ENCODE data around the gene PARVA.

The PARVA gene

GRCh38 chr11:12560362-12560761, 183.0 kb downstream of the PARVA start:
- no peak for DNase-seq

DNA sequence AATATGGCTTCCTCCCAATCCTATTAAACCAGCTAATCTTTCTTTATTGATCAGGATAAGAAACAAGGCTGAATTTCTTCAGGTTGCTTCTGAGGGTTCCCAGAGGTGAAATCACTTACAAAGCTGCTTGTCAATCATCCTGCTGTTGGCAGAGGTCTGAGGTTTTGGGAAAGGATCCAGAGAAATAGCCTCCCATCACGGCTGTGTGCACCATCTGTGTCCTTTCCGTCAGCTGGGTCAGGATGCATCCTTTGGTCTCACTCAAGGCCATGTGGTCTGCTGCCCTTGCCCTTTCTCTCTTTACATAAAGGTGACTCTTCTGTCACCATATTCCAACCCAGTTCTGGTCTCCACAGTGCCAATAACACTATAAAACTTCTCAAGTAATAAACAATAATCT, 183.5 kb downstream of the PARVA start:
- DNase-seq: no peak

DNA sequence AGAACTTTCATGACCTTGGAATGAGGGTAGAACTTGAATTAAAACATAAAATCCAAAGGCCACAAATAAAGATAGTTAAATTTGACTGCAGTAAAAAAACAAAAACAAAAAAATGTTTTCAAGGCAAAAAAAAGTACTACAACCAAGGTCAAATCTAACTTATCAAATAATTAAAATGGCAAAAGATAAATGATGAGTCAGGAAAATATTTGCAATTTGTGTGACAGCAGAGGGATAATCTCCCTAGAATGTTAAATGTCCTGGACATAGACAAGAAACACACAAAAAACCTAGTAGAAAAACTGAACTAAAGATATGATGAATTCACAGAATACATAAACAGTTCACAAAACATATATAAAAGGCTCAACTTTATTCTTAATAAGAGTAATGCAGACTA, 186.6 kb downstream of the PARVA start:
- DNase-seq: no peak

- DNase-seq: no peak
These were observed 188.0 kb downstream of the PARVA start for GRCh38 chr11:12565406-12565805.

- peak; percentile 50 for DNase-seq
These were observed 190.5 kb downstream of the PARVA start for GRCh38 chr11:12567746-12568460.

- no peak for DNase-seq
These were observed 192.4 kb downstream of the PARVA start for GRCh38 chr11:12569499-12570425.

DNA sequence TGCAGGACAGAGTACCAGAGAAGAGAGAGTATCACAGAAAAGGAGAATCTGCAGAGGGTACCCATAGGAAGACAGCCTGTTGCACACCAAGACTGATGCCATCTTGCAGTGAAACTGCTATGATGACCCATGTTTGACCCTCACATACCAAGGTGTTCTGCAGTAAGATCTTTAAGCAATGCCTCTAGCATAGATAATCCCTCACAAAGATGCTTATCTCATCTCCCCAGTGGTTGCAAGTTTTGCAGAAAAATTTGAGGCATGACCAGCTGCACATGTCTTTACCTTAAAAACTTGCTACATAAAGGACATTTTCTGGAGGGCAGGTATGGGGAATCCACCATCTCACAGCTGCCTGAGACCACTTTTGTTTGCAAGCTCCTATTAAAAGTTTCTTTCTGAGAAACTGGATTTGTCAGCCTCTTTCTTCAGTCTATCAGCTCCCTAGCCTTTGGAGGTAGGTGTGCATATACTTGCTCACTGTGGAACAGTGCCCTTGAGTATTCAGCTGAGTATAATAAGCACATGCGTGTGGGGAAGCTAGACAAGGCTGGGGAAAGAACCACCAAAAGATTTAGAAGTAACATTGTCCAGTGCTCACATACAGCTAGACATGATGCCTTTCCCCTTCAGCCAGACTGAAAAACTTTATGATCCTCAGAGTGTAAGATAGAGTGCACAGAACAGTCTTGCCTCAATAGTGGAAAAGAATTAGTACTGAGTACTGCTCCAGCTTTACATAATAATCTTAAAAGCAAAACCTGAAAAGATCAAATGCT, 196.5 kb downstream of the PARVA start:
- no peak for DNase-seq

- DNase-seq: no peak
These were observed 200.6 kb downstream of the PARVA start for GRCh38 chr11:12577725-12578644.

DNA sequence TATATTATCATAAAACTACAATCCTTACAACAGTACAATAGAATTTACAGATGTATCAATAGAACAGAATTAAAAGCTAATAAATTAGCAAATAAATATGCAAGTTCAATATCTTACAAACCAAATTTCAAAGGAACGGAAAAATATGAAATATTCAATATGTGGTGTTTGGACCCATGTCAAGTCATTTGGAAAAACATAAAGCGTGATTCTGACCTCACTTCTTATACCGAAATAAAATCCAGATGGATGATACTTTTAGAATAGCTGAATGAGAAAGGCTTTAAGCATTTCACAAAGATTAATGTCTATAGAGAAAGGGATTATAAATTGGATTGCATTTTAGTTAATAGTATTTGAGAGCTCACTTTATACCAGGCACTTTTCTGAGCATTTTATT, 204.0 kb downstream of the PARVA start:
- DNase-seq: no peak

GRCh38 chr11:12581923-12582322, 204.6 kb downstream of the PARVA start:
- peak; percentile 45 for DNase-seq
